Mesothelial cell of epicardium (in vitro differentiated cells): ENCODE measurements around the gene KRTAP3-2. TPM values are rescaled to one million over a fixed set of nuclear protein-coding genes. Genes with fewer than 3 reads are reported as not detected.

Source experiments
- DNase-seq, 2 experiments: peaks; one replicate each; pipeline ENCODE4 v3.0.0; 2021; ENCODE audit warnings: low spot score in 2 of 2; ENCODE audit not compliant: unreplicated experiment in 2 of 2
- H3K27ac Mint-ChIP-seq: 2 replicates; pipeline ENCODE4 v1.8.0; 2021; ENCODE audit warnings: mixed read lengths
- H3K27me3 Mint-ChIP-seq: 2 replicates; pipeline ENCODE4 v1.8.0; 2021; ENCODE audit warnings: low read depth, mixed read lengths
- H3K36me3 Mint-ChIP-seq: 2 replicates; pipeline ENCODE4 v1.8.0; 2021; ENCODE audit warnings: mixed read lengths
- H3K4me1 Mint-ChIP-seq: 2 replicates; pipeline ENCODE4 v1.8.0; 2021; ENCODE audit warnings: mixed read lengths
- H3K4me3 Mint-ChIP-seq: 2 replicates; pipeline ENCODE4 v1.8.0; 2021; ENCODE audit warnings: mild to moderate bottlenecking, moderate library complexity, mixed read lengths
- H3K9me3 Mint-ChIP-seq: 2 replicates; pipeline ENCODE4 v1.8.0; 2021; ENCODE audit warnings: mixed read lengths
- total RNA-seq: library from RNA; stranded (reverse); gene quantifications from 3 replicates; pipeline ENCODE4 v1.2.1, GENCODE V29; 2021
- TF ChIP-seq, protein P1 (sequence below): fragments of 200-600 bp; sonication (generic); IDR thresholded peaks from one replicate; pipeline ENCODE4 v1.5.0; 2021; ENCODE audit warnings: antibody characterized with exemption; ENCODE audit not compliant: unreplicated experiment

Gene KRTAP3-2
- total RNA-seq, 1 donor from 2014 or later: not detected

GRCh38 chr17:40967582-40967981 is 32.1 kb downstream of the KRTAP3-2 start:
- Mint-ChIP-seq H3K36me3 (peaks cover 1% of the 10 kb centered on the region), H3K4me3 (no peak overlapping the region), H3K27ac (no peak overlapping the region), H3K4me1 (no peaks in the 10 kb centered on the region), H3K27me3 (no peaks in the 10 kb centered on the region), H3K9me3 (peaks cover 24% of the 10 kb centered on the region)
- no peak for DNase-seq
- TF ChIP-seq, protein P1, sequence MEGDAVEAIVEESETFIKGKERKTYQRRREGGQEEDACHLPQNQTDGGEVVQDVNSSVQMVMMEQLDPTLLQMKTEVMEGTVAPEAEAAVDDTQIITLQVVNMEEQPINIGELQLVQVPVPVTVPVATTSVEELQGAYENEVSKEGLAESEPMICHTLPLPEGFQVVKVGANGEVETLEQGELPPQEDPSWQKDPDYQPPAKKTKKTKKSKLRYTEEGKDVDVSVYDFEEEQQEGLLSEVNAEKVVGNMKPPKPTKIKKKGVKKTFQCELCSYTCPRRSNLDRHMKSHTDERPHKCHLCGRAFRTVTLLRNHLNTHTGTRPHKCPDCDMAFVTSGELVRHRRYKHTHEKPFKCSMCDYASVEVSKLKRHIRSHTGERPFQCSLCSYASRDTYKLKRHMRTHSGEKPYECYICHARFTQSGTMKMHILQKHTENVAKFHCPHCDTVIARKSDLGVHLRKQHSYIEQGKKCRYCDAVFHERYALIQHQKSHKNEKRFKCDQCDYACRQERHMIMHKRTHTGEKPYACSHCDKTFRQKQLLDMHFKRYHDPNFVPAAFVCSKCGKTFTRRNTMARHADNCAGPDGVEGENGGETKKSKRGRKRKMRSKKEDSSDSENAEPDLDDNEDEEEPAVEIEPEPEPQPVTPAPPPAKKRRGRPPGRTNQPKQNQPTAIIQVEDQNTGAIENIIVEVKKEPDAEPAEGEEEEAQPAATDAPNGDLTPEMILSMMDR: no peak

DNA sequence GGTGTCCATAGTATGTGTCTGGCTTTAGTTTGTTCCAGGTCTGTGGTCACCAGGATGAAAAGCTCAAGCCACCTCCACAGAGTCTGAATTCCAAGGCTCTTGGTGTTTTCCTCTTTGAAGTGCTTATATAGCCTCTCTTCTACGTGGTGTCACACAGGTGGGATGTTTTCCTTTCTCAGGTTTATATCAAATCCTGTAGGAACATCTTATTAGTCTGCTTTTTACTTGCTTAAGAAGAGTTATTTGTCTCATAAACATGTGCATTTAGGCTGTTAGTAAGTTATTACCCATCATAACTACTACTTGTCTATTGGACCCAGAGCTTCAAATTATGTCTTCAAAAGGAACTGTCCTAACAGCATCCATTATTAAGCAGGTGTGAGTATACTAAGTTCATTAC is 32.9 kb downstream of the KRTAP3-2 start, which contains the start of gene KRT39:
Gene KRT39, minus strand, starts transcription at position 101 of the 400 bp plus-strand sequence. Its CDS starts 92 bp downstream, at position 9.
- H3K4me1 Mint-ChIP-seq: no peaks in the 10 kb centered on the region
- no peak within 1 kb of the TSS for H3K4me3 Mint-ChIP-seq

GRCh38 chr17:40963838-40964237 is 35.9 kb downstream of the KRTAP3-2 start:
- Mint-ChIP-seq H3K9me3 (peaks cover 13% of the 10 kb centered on the region), H3K27me3 (no peaks in the 10 kb centered on the region), H3K36me3 (no peaks in the 10 kb centered on the region), H3K4me3 (no peak overlapping the region), H3K4me1 (peaks cover 16% of the 10 kb centered on the region), H3K27ac (no peak overlapping the region)
- TF ChIP-seq, protein P1: peak; percentile 65
- no peak for DNase-seq

More for the DNA sequence above, 32.9 kb downstream of the KRTAP3-2 start, which contains the start of gene KRT39:
- peaks cover 1% of the 10 kb centered on the region for H3K36me3 Mint-ChIP-seq
- no peak within 1 kb of the TSS for H3K27ac Mint-ChIP-seq
- peaks cover 24% of the 10 kb centered on the region for H3K9me3 Mint-ChIP-seq
- TF ChIP-seq, protein P1: no peak
- H3K27me3 Mint-ChIP-seq: no peaks in the 10 kb centered on the region
- no peak for DNase-seq

GRCh38 chr17:40962059-40962561 is 37.6 kb downstream of the KRTAP3-2 start:
- peaks cover 33% of the 10 kb centered on the region for H3K4me1 Mint-ChIP-seq
- DNase-seq: no peak
- TF ChIP-seq, protein P1: no peak
- H3K27me3 Mint-ChIP-seq: no peaks in the 10 kb centered on the region
- no peak overlapping the region for H3K27ac Mint-ChIP-seq
- H3K4me3 Mint-ChIP-seq: no peak overlapping the region
- peaks cover 9% of the 10 kb centered on the region for H3K9me3 Mint-ChIP-seq
- H3K36me3 Mint-ChIP-seq: no peaks in the 10 kb centered on the region

DNA sequence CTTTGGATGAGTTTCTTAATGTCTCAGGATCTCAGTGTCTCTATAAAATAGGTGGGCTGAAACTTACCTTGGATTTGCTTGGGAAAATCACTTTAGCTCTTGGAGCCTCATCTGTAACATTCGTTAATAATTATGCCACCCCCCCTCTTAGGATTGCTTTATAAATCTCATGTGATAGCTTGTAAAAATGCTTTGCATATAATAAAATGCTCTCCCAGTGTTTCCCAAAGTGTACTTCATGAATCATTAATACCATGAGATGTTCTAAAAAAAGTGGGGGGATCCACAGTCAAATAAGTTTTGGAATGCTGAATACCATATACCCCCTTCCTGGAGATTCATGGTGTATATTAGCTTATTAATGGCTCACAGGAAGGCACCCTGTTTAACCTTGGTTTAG is 38.1 kb downstream of the KRTAP3-2 start:
- H3K27ac Mint-ChIP-seq: no peak overlapping the region
- no peaks in the 10 kb centered on the region for H3K27me3 Mint-ChIP-seq
- no peak overlapping the region for H3K4me3 Mint-ChIP-seq
- TF ChIP-seq, protein P1: no peak
- DNase-seq: no peak
- H3K4me1 Mint-ChIP-seq: peaks cover 38% of the 10 kb centered on the region
- H3K36me3 Mint-ChIP-seq: no peaks in the 10 kb centered on the region
- peaks cover 9% of the 10 kb centered on the region for H3K9me3 Mint-ChIP-seq
